Liver (tissue), 9 donors: ENCODE measurements around the gene TMEM266. TPM values are rescaled to one million over a fixed set of nuclear protein-coding genes. Genes with fewer than 3 reads are reported as not detected.

Experiments used
- DNase-seq: peaks from one replicate; pipeline ENCODE4 v3.0.0-alpha.2; 2017; ENCODE audit warnings: low spot score
- H3K27ac ChIP-seq, 2 donors: one replicate each; pipeline ENCODE4 v1.7.0; 2013; ENCODE audit warnings: inconsistent platforms in 2 of 2, low read length in 2 of 2, control low read depth in 1 of 2, low read depth in 1 of 2, mild to moderate bottlenecking in 1 of 2
- H3K27me3 ChIP-seq, 4 donors: one replicate each; pipeline versions ENCODE4 v1.6.1 to v1.7.0; 2013; ENCODE audit warnings: low read length in 3 of 4, inconsistent platforms in 1 of 4, mild to moderate bottlenecking in 1 of 4, moderate library complexity in 1 of 4; ENCODE audit not compliant: control insufficient read depth in 4 of 4, insufficient read depth in 4 of 4
- H3K36me3 ChIP-seq, 4 donors: one replicate each; pipeline versions ENCODE4 v1.6.1 to v1.7.0; 2013; ENCODE audit warnings: low read length in 3 of 4, mild to moderate bottlenecking in 3 of 4, low read depth in 1 of 4, moderate library complexity in 1 of 4; ENCODE audit not compliant: control insufficient read depth in 4 of 4, insufficient read depth in 3 of 4
- H3K4me1 ChIP-seq, 4 donors: one replicate each; pipeline versions ENCODE4 v1.6.1 to v1.7.0; 2013; ENCODE audit warnings: low read length in 3 of 4, mild to moderate bottlenecking in 3 of 4, moderate library complexity in 1 of 4; ENCODE audit not compliant: control insufficient read depth in 4 of 4, insufficient read depth in 4 of 4
- H3K4me3 ChIP-seq, 3 donors: one replicate each; pipeline versions ENCODE4 v1.6.1 to v1.7.0; 2013; ENCODE audit warnings: low read length in 3 of 3, control low read depth in 1 of 3, low read depth in 1 of 3, mild to moderate bottlenecking in 1 of 3
- H3K9ac ChIP-seq, 2 donors: one replicate each; pipeline ENCODE4 v1.7.0; 2013; ENCODE audit warnings: low read length in 2 of 2, mild to moderate bottlenecking in 2 of 2, moderate library complexity in 2 of 2, control low read depth in 1 of 2, low read depth in 1 of 2
- H3K9me3 ChIP-seq, 4 donors: one replicate each; pipeline versions ENCODE4 v1.6.1 to v1.7.0; 2013; ENCODE audit warnings: low read length in 3 of 4; ENCODE audit not compliant: control insufficient read depth in 4 of 4
- ATF3 ChIP-seq: IDR thresholded peaks from 2 replicates; pipeline ENCODE4 v1.6.1; 2016; ENCODE audit warnings: antibody characterized with exemption
- CTCF ChIP-seq: fragments of 150-350 bp; IDR thresholded peaks from 2 replicates; pipeline ENCODE4 v1.5.1; 2017; ENCODE audit warnings: improper control_type of control experiment, low read depth, low read length; ENCODE audit not compliant: missing input control
- EGR1 ChIP-seq, 2 donors: IDR thresholded peaks; 2 replicates each; pipeline ENCODE4 v1.6.1; 2016 to 2018; ENCODE audit warnings: antibody characterized with exemption in 2 of 2, low read depth in 2 of 2
- FOXA1 ChIP-seq: IDR thresholded peaks from 2 replicates; pipeline ENCODE4 v1.6.1; 2016; ENCODE audit warnings: antibody characterized with exemption
- GABPA ChIP-seq, 2 donors: IDR thresholded peaks in 1 of 2; conservative IDR thresholded peaks in 1 of 2; 2 replicates each; pipeline ENCODE4 v1.6.1; 2016; ENCODE audit warnings: antibody characterized with exemption in 2 of 2, mild to moderate bottlenecking in 1 of 2, moderate library complexity in 1 of 2
- HNF4A ChIP-seq, 2 donors: conservative IDR thresholded peaks; 2 replicates each; pipeline ENCODE4 v1.6.1; 2016; ENCODE audit warnings: antibody characterized with exemption in 2 of 2, mild to moderate bottlenecking in 2 of 2
- HNF4G ChIP-seq: IDR thresholded peaks from 2 replicates; pipeline ENCODE4 v1.6.1; 2016; ENCODE audit warnings: antibody characterized with exemption
- JUND ChIP-seq, 2 donors: IDR thresholded peaks; 2 replicates each; pipeline ENCODE4 v1.6.1; 2016; ENCODE audit warnings: antibody characterized with exemption in 2 of 2
- MAX ChIP-seq: IDR thresholded peaks from 2 replicates; pipeline ENCODE4 v1.6.1; 2016; ENCODE audit warnings: antibody characterized with exemption
- NR2F2 ChIP-seq: IDR thresholded peaks from 2 replicates; pipeline ENCODE4 v1.6.1; 2016; ENCODE audit warnings: antibody characterized with exemption
- RAD21 ChIP-seq, 2 donors: IDR thresholded peaks; 2 replicates each; pipeline ENCODE4 v1.6.1; 2016; ENCODE audit warnings: antibody characterized with exemption in 2 of 2, mild to moderate bottlenecking in 2 of 2
- RXRA ChIP-seq, 2 donors: IDR thresholded peaks; 2 replicates each; pipeline ENCODE4 v1.6.1; 2017 to 2018; ENCODE audit warnings: antibody characterized with exemption in 2 of 2, mild to moderate bottlenecking in 1 of 2
- SP1 ChIP-seq: IDR thresholded peaks from 2 replicates; pipeline ENCODE4 v1.6.1; 2018; ENCODE audit warnings: antibody characterized with exemption, mild to moderate bottlenecking
- TAF1 ChIP-seq: conservative IDR thresholded peaks from 2 replicates; pipeline ENCODE4 v1.6.1; 2016; ENCODE audit warnings: antibody characterized with exemption, mild to moderate bottlenecking
- YY1 ChIP-seq: IDR thresholded peaks from 2 replicates; pipeline ENCODE4 v1.6.1; 2016; ENCODE audit warnings: antibody characterized with exemption, mild to moderate bottlenecking
- WGBS: extraction: QIAGEN DNeasy Blood & Tissue Kit; methylation state at CpG from one replicate; pipeline ENCODE4 v1.1.7; 2013; 5-methylcytosine and 5-hydroxymethylcytosine counted together
- polyA plus RNA-seq, 2 donors: library from polyadenylated mRNA; stranded (reverse) in 1 of 2; unstranded in 1 of 2; fragments of 200-250 nt in 1 of 2; fragments of >200 nt in 1 of 2; fragmentation: Nextera tagmentation in 1 of 2; extraction: Ambion mirVana in 1 of 2; gene quantifications; one replicate each; pipeline versions ENCODE4 v1.2.1 to v1.2.3, GENCODE V29; 2013 to 2015
- total RNA-seq, 2 donors: library from RNA; depleted of rRNA; stranded (reverse); fragments of >200 nt; gene quantifications; one replicate each; pipeline ENCODE4 v1.2.3, GENCODE V29; 2014
- donor health status: healthy.
- donor health status: healthy.
- donor health status: healthy.
- donor health status: healthy.
- donor health status: healthy.

The TMEM266 gene
- total and polyA plus RNA-seq, 4 donors: 0.25 to 1.3 TPM; not detected in 2

GRCh38 chr15:76204109-76204845 is 144.5 kb downstream of the TMEM266 start:
- Histone ChIP-seq H3K27ac (no peak overlapping the region), H3K4me1 (peaks cover 0 to 8% (median 1%) of the 10 kb centered on the region in 4 donors), H3K36me3 (peaks cover 0 to 25% (median 2%) of the 10 kb centered on the region in 4 donors), H3K9me3 (no peaks in the 10 kb centered on the region), H3K4me3 (no peak overlapping the region), H3K27me3 (no peaks in the 10 kb centered on the region), H3K9ac (no peak overlapping the region)
- no peak for DNase-seq
- WGBS: 94% methylated on average over 18 of the region's 18 CpGs
- TF ChIP-seq EGR1 (IDR thresholded peaks at IDR 0.05; ENCODE audit: low read depth in 2 of 2) (no peak), HNF4A (conservative IDR thresholded peaks at IDR 0.05) (no peak), HNF4G (no peak), MAX (no peak), GABPA (IDR thresholded peaks at IDR 0.05 in 1 of 2, conservative IDR thresholded peaks at IDR 0.05 in 1 of 2) (no peak), RAD21 (IDR thresholded peaks at IDR 0.05) (no peak), ATF3 (no peak), JUND (IDR thresholded peaks at IDR 0.05) (no peak), TAF1 (no peak), NR2F2 (no peak), RXRA (IDR thresholded peaks at IDR 0.05) (no peak), FOXA1 (no peak)

GRCh38 chr15:76204916-76205460 is 145.2 kb downstream of the TMEM266 start:
- 97% methylated on average over 11 of the region's 11 CpGs for WGBS
- TF ChIP-seq HNF4A (conservative IDR thresholded peaks at IDR 0.05) (no peak), NR2F2 (no peak), MAX (no peak), SP1 (no peak), HNF4G (no peak), RXRA (IDR thresholded peaks at IDR 0.05) (no peak), TAF1 (no peak), RAD21 (IDR thresholded peaks at IDR 0.05) (no peak), JUND (IDR thresholded peaks at IDR 0.05) (no peak), EGR1 (IDR thresholded peaks at IDR 0.05; ENCODE audit: low read depth in 2 of 2) (no peak), YY1 (no peak), CTCF (no peak), FOXA1 (no peak)
- Histone ChIP-seq H3K4me1 (peaks cover 0 to 3% (median 0%) of the 10 kb centered on the region in 4 donors), H3K27ac (no peak overlapping the region), H3K4me3 (no peak overlapping the region), H3K27me3 (no peaks in the 10 kb centered on the region), H3K9ac (no peak overlapping the region), H3K36me3 (peaks cover 0 to 30% (median 2%) of the 10 kb centered on the region in 4 donors), H3K9me3 (no peaks in the 10 kb centered on the region)
- DNase-seq: no peak
